Stimulated activated CD4-positive, alpha-beta T cell treated with anti-CD3 and anti-CD28 coated beads, Interleukin-15, amount 100 ng/mL, for 1 hour (primary cell): Measurements from ENCODE around the gene C4B.
"Not testable (repeated sequence)": the region's sequence is repeated elsewhere in the genome, so short reads cannot be mapped to it uniquely, and the experiment has no call there.

ENCODE experiments used
- DNase-seq, 2 donors: peaks; one replicate each; pipeline ENCODE4 v3.0.0-alpha.2; 2020; ENCODE audit warnings: low read depth in 1 of 2, low spot score in 1 of 2

The C4B gene

GRCh38 chr6:32050562-32050961, 36.0 kb downstream of the C4B start:
- DNase-seq, result no peak

GRCh38 chr6:32052626-32053025, 38.0 kb downstream of the C4B start:
- not testable (repeated sequence) for DNase-seq

GRCh38 chr6:32053314-32053713, 38.7 kb downstream of the C4B start:
- not testable (repeated sequence) for DNase-seq

- not testable (repeated sequence) for DNase-seq
Observed at GRCh38 chr6:32055756-32056155, 41.2 kb downstream of the C4B start.

GRCh38 chr6:32056254-32056653, 41.7 kb downstream of the C4B start:
- no peak for DNase-seq

GRCh38 chr6:32057966-32058365, 43.4 kb downstream of the C4B start:
- DNase-seq, result no peak

GRCh38 chr6:32058511-32058963, 43.9 kb downstream of the C4B start:
- no peak for DNase-seq

- DNase-seq, result no peak
Observed at GRCh38 chr6:32060966-32061655, 46.5 kb downstream of the C4B start.

GRCh38 chr6:32064706-32065105, 50.1 kb downstream of the C4B start:
- DNase-seq, result no peak

- DNase-seq, result not testable (repeated sequence)
Observed at GRCh38 chr6:32067521-32067920, 52.9 kb downstream of the C4B start.

- DNase-seq, result not testable (repeated sequence)
Observed at GRCh38 chr6:32068315-32068714, 53.7 kb downstream of the C4B start.

- DNase-seq, result no peak
Observed at GRCh38 chr6:32068867-32069266, 54.3 kb downstream of the C4B start.

- DNase-seq, result no peak
Observed at GRCh38 chr6:32069460-32069859, 54.9 kb downstream of the C4B start.

- no peak for DNase-seq
Observed at GRCh38 chr6:32069878-32070515, 55.4 kb downstream of the C4B start.

GRCh38 chr6:32070814-32071543, 56.4 kb downstream of the C4B start:
- DNase-seq, result no peak

GRCh38 chr6:32073101-32073500, 58.5 kb downstream of the C4B start:
- no peak for DNase-seq

GRCh38 chr6:32073613-32074012, 59.0 kb downstream of the C4B start:
- no peak for DNase-seq

- no peak for DNase-seq
Observed at GRCh38 chr6:32074996-32075532, 60.5 kb downstream of the C4B start.

GRCh38 chr6:32075781-32076180, 61.2 kb downstream of the C4B start:
- no peak for DNase-seq

- DNase-seq, result no peak
Observed at GRCh38 chr6:32076321-32076809, 61.8 kb downstream of the C4B start.

- DNase-seq, result no peak
Observed at GRCh38 chr6:32079566-32080290, 65.1 kb downstream of the C4B start.
